Measurements from ENCODE around the gene MAN1A2. TPM values are rescaled to one million over a fixed set of nuclear protein-coding genes. Genes with fewer than 3 reads are reported as not detected.

Gene MAN1A2
- total RNA-seq, 1 donor from 2014 or later: 31.8 TPM

DNA sequence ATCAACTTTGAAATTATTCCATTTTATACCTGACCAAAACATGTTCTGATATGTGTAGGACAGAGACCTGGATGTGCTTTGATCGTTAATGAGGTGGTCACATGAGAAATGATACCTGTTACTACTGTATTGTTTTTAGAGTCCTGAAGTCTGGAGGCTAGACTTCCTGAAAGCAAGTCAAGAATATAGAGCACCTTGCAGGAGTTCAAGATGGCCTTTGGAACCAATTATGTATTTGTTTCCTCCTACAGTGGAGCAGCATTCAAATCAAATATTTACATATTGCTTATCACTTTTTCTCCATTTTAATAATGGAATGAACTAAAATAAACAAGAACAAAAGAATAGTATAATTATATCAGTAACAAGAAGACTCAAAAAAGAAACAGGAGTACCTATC is 155.9 kb downstream of the MAN1A2 start:
- Mint-ChIP-seq H3K4me1 (ENCODE audit: low read depth, unreplicated experiment) (no peaks in the 10 kb centered on the region), H3K27ac (ENCODE audit: unreplicated experiment) (no peak overlapping the region), H3K27me3 (ENCODE audit: unreplicated experiment) (no peaks in the 10 kb centered on the region), H3K36me3 (ENCODE audit: unreplicated experiment) (no peaks in the 10 kb centered on the region), H3K9me3 (ENCODE audit: unreplicated experiment) (no peaks in the 10 kb centered on the region), H3K4me3 (ENCODE audit: unreplicated experiment) (no peak overlapping the region)
- no peak for DNase-seq
- TF ChIP-seq, protein P1, sequence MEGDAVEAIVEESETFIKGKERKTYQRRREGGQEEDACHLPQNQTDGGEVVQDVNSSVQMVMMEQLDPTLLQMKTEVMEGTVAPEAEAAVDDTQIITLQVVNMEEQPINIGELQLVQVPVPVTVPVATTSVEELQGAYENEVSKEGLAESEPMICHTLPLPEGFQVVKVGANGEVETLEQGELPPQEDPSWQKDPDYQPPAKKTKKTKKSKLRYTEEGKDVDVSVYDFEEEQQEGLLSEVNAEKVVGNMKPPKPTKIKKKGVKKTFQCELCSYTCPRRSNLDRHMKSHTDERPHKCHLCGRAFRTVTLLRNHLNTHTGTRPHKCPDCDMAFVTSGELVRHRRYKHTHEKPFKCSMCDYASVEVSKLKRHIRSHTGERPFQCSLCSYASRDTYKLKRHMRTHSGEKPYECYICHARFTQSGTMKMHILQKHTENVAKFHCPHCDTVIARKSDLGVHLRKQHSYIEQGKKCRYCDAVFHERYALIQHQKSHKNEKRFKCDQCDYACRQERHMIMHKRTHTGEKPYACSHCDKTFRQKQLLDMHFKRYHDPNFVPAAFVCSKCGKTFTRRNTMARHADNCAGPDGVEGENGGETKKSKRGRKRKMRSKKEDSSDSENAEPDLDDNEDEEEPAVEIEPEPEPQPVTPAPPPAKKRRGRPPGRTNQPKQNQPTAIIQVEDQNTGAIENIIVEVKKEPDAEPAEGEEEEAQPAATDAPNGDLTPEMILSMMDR (IDR thresholded peaks at IDR 0.05; ENCODE audit: partially characterized antibody, unreplicated experiment): no peak

DNA sequence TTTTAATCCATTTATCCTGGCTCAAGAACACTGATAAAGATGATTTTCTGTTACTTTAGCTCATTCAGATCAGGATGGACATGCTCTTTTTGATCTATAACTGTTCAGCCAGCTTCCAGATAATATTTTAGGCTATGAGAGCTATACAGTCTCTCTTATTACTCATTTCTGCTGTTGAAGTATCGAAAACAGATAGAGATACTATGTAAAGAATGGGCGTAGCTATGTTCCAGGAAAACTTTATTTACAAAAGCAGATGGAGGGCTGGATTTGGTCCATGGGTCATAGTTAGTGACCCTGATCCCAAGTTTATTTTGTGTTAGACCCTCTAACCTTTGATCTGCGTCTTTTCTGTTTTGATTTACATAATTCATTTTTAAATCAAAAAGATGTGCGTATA is 159.8 kb downstream of the MAN1A2 start:
- Mint-ChIP-seq H3K4me1 (ENCODE audit: low read depth, unreplicated experiment) (no peaks in the 10 kb centered on the region), H3K27ac (ENCODE audit: unreplicated experiment) (no peak overlapping the region), H3K4me3 (ENCODE audit: unreplicated experiment) (no peak overlapping the region), H3K36me3 (ENCODE audit: unreplicated experiment) (no peaks in the 10 kb centered on the region), H3K9me3 (ENCODE audit: unreplicated experiment) (no peaks in the 10 kb centered on the region), H3K27me3 (ENCODE audit: unreplicated experiment) (no peaks in the 10 kb centered on the region)
- DNase-seq: no peak
- TF ChIP-seq, protein P1 (IDR thresholded peaks at IDR 0.05; ENCODE audit: partially characterized antibody, unreplicated experiment): no peak

DNA sequence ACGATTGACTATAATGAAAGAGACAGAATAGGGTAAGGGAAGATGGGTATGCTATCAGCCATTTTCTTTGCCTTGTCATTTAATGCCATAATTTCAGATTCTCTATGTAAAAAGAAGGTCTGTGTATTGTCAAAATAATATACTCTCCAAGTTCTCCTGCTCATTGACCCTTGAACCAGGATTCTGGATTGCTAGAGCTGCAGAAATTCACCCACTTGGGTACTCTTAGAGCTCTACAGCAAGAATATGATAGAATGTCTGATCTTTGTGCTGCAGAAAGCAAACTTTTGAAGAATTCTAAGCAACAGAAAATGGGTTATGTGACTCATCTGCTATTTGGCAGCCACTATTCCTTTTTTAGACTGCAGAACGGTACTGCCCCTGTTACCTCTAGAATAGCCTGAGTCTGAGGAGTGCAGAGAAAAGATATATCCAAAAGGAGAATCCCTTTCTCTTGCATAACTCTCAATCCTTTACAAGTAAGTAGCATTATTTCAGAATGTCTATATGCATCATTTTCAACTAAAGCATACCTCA is 160.4 kb downstream of the MAN1A2 start:
- Mint-ChIP-seq H3K36me3 (ENCODE audit: unreplicated experiment) (no peaks in the 10 kb centered on the region), H3K9me3 (ENCODE audit: unreplicated experiment) (no peaks in the 10 kb centered on the region), H3K4me3 (ENCODE audit: unreplicated experiment) (no peak overlapping the region), H3K27ac (ENCODE audit: unreplicated experiment) (no peak overlapping the region), H3K27me3 (ENCODE audit: unreplicated experiment) (no peaks in the 10 kb centered on the region), H3K4me1 (ENCODE audit: low read depth, unreplicated experiment) (no peaks in the 10 kb centered on the region)
- TF ChIP-seq, protein P1 (IDR thresholded peaks at IDR 0.05; ENCODE audit: partially characterized antibody, unreplicated experiment): no peak
- DNase-seq: no peak

DNA sequence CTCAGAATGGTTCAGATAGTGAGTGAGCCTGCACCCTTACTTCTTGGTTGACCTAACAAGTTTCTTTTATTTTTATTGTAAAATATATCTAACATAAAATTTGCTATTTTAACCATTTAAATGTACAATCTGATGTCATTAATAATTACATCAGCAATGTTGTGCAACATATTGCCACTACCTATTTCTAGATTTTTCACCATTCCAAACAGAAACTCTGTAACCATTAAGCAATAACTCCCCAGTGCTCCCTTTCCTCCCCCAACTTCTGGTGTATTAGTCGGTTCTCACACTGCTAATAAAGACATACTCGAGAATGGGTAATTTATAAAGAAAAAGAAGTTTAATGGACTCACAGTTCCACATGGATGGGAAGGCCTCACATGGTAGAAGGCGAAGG is 162.4 kb downstream of the MAN1A2 start:
- TF ChIP-seq, protein P1 (IDR thresholded peaks at IDR 0.05; ENCODE audit: partially characterized antibody, unreplicated experiment): no peak
- H3K27ac Mint-ChIP-seq (ENCODE audit: unreplicated experiment): no peak overlapping the region
- H3K4me3 Mint-ChIP-seq (ENCODE audit: unreplicated experiment): no peak overlapping the region
- H3K4me1 Mint-ChIP-seq (ENCODE audit: low read depth, unreplicated experiment): no peaks in the 10 kb centered on the region
- H3K36me3 Mint-ChIP-seq (ENCODE audit: unreplicated experiment): no peaks in the 10 kb centered on the region
- DNase-seq: no peak
- no peaks in the 10 kb centered on the region for H3K27me3 Mint-ChIP-seq (ENCODE audit: unreplicated experiment)
- no peaks in the 10 kb centered on the region for H3K9me3 Mint-ChIP-seq (ENCODE audit: unreplicated experiment)

DNA sequence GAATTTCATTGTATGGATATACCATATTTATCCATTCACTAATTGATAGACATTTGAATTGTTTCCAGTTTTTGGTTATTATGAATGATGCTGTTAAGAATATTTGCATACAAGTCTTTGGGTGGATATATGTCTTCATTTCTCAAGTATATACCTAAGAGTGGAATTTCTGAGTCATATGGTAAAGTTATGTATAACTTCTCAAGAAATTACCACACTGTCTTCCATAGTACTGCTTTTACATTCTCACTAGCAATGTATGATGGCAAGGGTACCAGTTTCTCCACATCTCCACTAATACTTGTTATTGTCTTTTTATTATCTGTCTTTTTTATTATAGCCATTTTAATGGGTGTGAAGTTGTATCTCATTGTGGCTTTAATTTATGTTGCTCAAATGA is 164.0 kb downstream of the MAN1A2 start:
- no peaks in the 10 kb centered on the region for H3K27me3 Mint-ChIP-seq (ENCODE audit: unreplicated experiment)
- H3K27ac Mint-ChIP-seq (ENCODE audit: unreplicated experiment): no peak overlapping the region
- TF ChIP-seq, protein P1 (IDR thresholded peaks at IDR 0.05; ENCODE audit: partially characterized antibody, unreplicated experiment): no peak
- DNase-seq: no peak
- H3K9me3 Mint-ChIP-seq (ENCODE audit: unreplicated experiment): no peaks in the 10 kb centered on the region
- no peaks in the 10 kb centered on the region for H3K4me1 Mint-ChIP-seq (ENCODE audit: low read depth, unreplicated experiment)
- no peaks in the 10 kb centered on the region for H3K36me3 Mint-ChIP-seq (ENCODE audit: unreplicated experiment)
- H3K4me3 Mint-ChIP-seq (ENCODE audit: unreplicated experiment): no peak overlapping the region

All from glutamatergic neuron (in vitro differentiated cells).